A172 (cell line): ENCODE measurements around the gene SVIL. TPM values are rescaled to one million over a fixed set of nuclear protein-coding genes. Genes with fewer than 3 reads are reported as not detected.
"Not testable (repeated sequence)": the region's sequence is repeated elsewhere in the genome, so short reads cannot be mapped to it uniquely, and the experiment has no call there.

Source experiments
- DNase-seq: peaks from one replicate; pipeline ENCODE4 v3.0.0-alpha.2; 2015; ENCODE audit warnings: low spot score
- total RNA-seq: library from RNA; depleted of rRNA; stranded (reverse); fragments of >200 nt; shearing (Covaris generic); gene quantifications from 2 replicates; pipeline ENCODE4 v1.2.3, GENCODE V29; 2014

SVIL gene
- total RNA-seq, 1 experiment from 2014 or later = 92.0 TPM

DNA sequence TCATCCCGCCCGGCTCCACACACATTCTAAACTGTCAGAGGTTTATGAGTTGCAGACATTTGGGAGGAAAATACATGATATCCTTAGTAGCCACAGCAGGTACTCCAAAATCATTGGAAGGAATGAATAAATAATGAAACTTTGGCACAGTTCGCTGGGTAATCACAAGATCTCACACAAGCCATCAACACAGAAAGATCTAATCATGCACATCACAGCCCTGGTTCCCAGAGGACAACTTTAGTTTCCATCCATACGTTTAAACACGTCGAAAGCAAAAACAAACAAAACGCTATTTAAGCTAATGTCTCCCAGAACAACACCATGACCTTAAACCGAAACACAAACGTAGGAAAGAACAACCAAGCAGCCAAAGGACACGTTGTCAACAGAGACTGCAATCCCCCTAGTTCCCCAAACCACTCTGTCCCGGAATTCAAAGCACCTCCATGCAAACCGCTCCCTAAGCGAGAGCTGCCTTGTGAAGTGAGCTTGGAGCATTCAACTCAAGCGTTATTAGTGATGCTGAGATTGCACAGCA is 12.3 kb downstream of the SVIL start:
- DNase-seq = no peak

DNA sequence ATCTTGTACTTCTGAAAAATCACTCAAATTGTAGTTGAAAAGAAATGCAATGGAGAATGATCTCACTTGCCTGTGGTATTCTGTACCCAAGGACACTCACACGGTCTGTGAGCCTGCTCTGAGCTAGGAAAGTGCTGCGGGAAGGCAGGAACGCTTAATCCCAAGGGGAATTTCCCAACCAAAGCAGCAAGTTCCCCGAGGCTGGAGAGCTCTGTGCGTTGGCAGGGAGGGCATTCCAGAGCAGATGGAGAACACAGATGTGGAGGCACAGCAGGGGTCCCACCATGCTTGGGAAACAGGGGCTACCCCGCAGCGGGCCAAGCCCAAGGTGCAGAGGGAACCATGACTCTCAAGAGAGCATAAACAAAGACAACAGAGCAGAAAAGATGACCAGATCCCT is 13.6 kb downstream of the SVIL start:
- peak; percentile 62 for DNase-seq

DNA sequence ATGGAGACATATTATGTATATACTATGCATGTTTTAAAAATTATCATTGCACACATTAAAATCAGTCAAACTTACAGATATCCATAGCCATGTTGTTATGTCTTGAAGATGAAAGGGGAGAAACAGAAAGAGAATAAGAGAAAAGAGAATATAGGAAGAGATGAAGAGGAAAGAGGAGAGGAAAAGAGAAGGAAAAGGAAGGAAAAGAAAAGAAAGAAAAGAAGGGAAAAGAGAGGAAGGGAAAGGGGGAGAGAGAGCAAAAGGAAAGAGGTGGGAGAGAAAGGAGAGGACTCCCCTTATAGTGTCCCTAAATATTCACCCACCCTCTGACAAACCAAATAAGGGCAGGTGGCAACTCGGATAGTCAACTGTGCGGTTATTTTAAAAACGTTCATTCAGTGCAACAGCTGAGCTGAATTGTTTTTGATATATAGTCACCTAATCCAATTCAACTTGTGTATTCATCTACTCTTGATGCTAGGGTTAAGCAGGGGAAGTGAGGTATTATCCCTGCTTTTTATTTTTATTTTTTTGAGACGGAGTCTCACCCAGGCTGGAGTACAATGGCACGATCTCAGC is 14.6 kb downstream of the SVIL start:
- DNase-seq = no peak

DNA sequence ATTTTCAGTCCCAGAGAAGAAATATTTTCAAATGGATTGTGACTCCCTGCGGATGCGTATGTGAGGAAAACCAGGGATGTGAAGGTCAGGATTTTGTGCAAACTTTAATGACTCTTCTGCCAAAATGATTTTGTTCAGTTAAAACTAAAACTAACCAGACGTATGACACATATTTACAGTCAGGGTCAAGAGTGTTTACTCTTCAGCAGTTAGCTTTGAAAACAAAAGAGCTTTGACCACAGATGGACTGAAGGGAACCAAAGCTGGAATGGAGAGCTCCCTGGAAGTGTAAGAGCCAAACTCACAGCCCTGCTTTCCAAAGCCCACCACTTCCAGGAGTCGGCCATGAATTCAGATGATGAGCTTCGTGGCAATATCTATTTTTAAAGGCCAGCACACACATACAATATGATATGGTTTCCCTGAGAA is 15.5 kb downstream of the SVIL start:
- no peak for DNase-seq

DNA sequence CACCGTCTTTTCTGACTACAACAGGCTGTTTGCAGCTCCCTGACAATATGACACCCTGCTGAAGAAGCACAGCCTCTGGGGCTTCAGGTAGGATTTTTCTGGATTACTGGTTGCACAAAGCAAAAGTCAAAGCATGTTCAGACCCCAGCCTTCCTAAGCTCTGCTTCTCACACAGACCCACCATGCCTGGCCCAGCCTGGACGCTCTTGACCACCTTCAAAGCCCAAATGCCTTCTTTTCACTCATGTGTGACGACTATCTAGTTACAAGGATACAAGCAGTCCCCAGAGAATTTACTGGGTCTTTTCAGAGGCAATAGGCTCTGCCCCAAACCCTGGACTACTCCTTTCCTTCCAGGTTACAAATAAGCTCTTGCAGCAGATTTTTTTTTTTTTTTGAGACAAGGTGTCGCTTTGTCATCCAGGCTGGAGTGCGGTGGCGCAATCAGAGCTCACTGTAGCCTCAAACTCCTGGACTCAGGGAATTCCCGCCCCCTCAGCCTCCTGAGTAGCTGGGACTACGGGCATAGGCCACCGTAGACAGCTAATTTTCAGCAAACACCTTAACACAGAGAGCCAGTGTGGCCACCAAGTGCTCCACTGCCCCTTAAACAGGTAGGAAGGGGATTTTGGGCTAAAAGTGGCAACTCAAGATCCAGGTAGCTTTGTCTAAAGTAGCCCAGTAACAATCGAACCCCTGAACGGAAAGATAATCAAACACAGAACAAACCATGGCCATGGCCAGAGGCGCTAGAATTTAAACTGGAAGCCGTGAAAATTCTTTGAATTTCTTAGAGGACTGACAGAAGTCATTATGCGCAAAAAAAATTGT is 16.2 kb downstream of the SVIL start:
- no peak for DNase-seq

DNA sequence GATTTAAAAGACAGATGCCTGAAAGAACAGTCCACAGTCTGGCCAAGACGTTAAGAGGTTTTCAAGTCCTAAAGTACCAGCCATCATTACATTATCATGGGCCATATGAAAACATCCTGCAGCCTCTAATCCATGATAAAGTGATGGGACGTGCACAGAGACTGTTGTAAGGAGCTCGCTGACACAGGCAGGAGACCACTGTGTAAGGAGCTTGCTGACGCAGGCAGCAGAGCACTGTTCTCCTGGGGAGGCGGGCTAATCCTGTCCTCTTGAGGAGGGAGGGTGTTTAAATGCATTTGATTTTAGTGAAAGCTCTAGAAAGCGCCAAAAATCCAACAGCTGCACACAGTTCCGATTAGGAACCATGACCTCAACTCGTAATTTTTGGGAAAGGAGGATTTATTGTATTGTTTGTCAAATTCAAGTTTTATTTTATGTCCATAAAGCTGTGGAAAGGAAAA is 16.9 kb downstream of the SVIL start:
- DNase-seq = no peak

DNA sequence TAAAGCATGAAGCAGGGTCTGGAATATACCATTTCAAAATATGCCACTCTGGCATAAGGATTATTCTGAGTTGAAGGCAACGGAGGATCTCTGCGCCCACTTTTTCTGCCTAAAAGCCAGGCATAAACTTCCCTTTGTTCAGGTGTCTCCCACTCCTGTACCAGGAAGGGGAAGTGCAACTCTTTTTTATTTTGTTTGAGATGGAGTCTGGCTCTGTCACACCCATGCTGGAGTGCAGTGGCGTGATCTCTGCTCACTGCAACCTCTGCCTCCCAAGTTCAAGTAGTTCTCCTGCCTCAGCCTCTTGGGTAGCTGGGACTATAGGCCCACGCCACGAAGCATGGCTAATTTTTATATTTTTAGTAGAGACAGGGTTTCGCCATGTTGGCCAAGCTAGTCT is 18.2 kb downstream of the SVIL start:
- no peak for DNase-seq

DNA sequence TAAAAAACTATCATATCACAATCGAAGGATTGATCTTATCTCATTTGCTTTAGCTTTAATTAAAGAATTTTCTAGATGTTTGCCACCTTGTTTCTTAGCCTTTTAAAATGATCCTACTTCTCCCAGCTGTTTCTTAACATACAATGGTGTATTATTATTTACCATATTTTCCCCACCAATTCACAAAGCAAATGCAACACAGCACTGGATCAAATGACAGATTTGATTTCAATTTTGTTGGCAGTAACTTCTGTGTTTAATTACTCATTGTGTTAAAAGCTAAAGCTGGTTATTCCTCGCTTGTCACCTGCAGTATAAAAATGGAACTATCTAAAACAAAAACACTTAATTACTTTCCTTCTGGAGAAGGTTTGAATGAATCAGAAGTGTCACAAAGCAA is 19.6 kb downstream of the SVIL start:
- DNase-seq = no peak

DNA sequence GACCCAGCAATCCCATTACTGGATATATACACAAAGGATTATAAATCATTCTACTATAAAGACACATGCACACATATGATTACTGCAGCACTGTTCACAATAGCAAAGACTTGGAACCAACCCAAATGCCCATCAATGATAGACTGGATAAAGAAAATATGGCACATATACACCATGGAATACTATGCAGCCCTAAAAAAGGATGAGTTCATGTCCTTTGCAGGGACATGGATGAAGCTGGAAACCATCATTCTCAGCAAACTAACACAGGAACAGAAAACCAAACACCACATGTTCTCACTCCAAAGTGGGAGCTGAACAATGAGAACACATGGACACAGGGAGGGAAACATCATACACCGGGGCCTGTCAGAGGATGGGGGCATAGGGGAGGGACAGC is 20.5 kb downstream of the SVIL start:
- not testable (repeated sequence) for DNase-seq

DNA sequence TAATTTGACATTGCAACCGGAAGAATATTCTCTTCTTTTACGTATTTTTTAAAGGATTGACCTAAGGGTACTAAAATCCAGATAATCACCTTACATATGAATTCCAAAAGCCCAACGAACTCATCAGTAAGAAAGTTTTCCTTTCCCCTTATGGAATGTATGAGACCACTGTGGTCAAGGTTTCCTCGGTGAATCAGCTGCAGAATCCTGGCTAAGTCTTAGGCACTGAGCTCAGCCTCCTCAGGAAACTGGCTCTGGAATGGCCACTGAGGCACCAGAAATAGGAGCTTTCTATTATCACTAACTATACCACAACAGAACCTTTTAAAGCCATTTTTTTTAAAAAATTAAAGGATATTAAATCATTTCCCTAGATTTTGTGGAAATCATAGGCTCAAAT is 21.0 kb downstream of the SVIL start:
- DNase-seq = no peak

DNA sequence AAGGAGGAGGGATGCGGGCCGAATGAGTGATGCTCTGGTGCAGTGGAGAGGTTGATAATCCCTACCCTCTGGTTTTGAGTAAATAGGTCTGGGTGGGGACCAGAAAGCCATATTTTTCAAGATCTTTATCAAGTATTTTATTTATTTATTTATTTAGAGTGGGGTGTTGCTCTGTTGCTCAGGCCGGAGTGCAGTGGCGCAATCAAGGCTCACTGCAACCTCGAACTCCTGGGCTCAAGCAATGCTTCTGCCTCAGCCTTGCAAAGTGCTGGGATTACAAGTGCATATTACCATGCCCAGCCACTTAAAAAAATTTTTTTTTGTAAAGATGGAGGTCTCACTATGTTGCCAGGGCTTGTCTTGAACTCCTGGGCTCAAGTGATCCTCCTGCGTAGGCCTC is 21.6 kb downstream of the SVIL start:
- DNase-seq = no peak

DNA sequence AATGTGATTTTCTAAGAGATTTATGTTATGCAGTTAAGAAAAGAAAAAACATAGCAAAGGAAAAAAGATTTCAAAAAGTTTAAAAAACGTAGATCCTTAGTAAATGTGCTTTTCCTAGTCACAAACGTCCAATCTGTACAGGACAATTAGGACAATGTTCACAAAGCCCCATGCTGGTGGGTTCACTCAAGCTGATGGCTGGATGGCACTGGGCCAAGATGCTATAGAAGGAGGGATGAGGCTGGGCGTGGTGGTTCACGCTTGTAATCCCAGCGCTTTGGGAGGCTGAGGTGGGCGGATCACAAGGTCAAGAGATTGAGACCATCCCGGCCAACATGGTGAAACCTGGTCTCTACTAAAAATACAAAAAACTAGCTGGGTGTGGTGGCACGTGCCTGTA is 22.1 kb downstream of the SVIL start:
- no peak for DNase-seq

DNA sequence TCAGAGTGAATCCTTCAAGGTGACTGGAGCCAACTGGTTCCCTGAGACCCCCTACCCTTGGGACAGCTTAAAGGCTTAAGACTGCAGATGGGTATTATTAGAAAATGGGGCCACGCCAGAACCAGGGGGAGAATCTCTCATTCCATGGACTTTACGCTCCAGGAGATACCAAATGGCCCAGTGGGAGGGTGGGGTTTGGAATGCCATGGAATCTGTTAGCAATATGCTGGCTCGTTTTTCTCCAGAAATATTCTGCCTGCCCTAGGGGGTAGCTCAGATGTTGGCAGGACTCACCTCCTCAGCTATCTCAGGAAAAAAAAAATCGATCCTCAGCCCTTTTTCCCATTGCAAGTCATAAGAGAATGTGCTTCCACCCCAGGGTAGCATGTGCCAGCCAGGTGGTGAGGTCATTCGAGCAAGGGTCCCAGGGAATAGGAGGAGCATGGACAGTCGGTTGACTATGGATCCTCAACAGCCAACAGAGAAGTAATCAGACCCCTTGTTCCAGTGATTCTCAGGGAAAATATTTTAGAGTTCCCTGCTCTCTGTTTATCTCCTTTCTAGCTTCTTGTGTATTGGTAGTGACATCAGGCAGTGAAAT is 22.9 kb downstream of the SVIL start:
- DNase-seq = no peak

DNA sequence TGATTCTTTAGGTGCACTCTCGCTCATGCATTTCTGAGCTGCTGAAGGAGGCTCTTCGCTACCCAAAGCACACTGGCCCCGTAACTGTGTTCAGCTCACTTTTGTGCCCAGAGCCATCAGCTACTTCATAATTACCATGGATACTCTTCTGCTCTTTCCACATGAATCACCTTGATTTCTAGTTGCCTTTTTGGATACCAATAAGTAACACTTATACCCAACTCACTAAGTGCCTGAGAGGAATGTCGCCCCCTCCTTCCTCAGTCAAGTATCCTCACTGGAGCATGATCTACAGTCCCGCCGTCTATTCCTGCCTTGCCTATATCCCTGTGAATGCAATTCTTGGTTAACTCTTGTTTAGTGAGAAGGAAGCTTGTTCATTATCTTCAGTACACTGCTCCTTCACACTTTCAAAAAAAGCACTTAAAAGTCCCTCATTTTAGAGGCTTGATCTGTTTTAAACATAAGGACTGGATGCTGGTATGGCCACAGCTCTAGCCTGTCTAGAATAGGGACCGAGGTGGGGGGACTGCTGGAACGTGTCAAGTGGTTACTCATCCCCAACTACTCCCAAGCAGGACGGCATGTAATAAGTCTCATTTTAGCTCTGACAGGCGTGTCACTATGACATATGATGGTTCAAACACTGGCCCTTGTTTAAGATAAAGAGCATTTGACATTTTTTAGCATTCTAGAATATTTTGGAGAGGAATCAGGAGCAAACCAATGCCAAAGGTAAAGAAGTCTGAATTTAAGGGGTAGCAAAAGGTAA is 23.7 kb downstream of the SVIL start:
- no peak for DNase-seq

DNA sequence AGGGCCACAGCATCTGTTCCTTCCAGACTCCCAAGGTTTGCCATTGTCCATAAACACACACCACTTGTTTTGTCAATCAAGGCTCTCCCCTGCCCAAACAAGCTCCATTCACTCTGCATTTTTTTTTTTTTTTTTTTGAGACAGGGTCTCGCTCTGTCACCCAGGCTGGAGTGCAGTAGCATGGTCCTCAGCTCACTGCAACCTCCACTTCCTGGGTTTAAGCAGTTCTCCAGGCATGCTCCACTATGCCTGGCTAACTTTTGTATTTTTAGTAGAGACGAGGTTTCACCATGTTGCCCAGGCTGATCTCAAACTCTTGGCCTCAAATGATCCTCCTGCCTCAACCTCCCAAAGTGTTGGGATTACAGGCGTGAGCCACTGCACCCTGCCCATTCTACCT is 24.4 kb downstream of the SVIL start:
- not testable (repeated sequence) for DNase-seq

DNA sequence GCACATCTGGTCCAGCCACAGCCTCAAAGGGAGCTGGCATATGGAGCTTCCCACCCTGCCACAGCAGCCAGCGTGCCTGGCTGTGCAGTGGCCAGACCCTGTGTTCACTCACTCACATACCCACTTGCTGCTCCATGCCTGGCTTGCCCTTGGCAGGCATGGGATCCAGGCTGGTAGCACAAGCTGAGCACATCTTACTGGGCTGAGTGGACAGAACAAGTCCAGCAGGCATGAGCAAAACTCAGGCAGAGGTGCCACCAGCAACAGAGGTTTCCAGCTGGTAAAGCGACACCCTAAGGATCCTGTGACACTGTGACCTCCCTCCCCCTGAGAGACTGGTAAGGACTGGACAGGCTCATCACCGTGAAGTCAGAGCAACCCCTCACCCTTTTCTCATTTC is 25.1 kb downstream of the SVIL start:
- no peak for DNase-seq

DNA sequence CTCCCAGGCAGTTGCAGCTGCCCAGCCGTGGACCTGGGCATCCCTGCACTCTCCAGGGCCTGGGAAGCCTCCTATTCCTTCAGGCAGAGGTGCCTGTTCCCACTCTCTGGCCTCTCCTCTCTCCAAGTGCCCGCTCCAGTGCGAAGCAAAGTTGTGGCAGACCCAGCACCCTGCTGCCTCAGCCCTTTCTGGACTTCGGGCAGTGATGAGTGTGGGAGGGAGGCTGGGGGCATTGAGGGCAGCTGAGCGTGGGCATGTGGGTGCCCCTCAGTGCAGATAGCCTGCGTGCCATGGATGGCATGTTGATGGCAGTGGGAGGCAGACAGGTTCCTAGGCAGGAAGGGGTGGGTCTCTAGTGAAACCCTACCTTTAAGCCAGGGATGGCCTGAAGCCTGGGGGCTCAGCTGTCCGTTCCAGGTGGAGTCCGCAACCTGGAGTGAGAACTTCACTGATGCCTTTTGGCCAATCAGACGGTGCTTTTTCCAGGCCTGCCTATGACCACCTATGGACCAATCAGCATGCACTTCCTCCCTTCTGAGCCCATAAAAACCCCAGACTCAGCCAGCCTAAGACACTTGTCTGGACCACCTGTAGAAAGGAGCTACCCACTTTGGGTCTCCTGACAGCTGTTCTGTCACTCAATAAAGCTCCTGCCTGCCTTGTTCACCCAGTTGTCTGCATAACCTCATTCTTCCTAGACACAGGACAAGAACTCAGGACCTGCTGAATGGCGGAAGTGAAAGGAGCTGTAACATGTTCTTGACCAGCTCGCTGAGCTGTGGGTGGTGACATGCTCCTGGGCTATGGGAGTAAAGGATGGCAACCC is 26.1 kb downstream of the SVIL start:
- DNase-seq = no peak

DNA sequence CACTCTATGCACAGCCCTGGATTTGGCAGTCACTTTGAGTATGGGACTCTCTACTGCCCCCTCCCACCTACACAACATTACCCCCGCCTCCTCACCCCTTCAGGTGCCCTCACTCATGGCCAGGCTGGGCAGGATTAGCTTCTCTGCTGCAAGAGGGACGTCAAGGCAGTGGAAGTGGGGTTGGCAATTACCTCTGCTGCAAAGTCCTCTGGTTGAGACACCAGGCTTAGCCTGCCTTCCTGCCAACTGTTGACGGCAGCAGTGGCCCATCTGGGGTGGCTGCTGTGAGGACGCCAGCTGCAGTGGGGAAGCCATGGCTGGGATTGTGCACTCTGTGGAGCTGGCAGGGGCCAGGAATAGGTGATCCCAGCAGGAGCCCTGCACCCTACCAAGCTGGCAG is 26.7 kb downstream of the SVIL start:
- no peak for DNase-seq

DNA sequence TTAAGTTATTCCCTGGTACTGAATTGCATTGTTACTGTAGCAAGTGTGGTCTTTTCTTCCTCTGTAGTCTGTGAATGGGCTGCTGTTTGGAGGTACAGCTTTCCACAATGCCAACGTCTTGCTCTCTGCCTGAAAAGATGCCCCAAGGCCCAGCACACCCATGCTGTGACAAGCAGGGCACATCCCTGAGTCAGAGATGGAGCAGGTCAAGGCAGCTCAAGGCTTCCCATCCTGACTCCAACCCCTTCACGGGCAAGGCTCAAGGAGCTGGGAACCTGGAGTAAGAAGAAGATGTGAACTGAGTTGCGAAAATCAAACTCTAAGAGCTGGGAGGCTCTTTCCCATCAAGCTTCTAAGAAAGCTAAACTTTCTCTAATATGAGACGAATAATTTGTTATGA is 27.2 kb downstream of the SVIL start:
- DNase-seq = no peak

DNA sequence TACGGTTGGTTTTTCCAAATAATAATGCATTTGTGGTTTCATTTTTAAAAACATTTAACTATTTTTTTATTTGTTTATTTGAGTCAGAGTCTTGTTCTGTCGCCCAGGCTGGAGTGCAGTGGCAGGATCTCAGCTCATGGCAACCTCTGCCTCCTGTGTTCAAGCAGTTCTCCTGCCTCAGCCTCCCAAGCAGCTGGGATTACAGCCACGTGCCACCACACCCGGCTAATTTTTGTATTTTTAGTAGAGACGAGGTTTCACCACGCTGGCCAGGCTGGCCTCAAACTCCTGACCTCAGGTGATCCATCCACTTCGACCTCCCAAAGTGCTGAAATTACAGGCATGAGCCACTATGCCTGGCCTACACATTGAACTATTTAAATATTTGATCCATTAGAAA is 28.1 kb downstream of the SVIL start:
- DNase-seq = not testable (repeated sequence)

DNA sequence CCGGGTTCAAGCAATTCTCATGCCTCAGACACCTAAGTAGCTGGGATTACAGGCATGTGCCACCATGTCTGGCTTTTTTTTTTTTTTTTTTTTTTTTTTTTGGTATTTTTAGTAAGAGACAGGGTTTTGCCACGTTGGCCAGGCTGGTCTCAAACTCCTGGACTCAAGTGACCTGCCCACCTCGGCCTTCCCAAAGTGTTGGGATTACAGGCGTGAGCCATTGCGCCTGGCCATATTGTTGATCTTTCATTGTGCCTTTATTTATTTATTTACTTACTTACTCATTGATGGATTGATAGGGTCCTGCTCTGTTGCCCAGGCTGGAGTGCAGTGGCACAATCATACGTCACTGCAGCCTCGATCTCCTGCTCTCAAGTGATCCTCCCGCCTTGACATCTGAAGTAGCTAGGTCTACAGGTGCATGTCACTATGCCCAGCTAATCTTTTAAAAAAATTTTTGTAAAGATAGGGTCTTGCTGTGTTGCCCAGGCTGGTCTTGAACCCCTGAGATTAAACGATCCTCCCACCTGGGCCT is 30.4 kb downstream of the SVIL start:
- no peak for DNase-seq
